ENCODE measurements around the gene GRB10.
"Not testable (repeated sequence)": the region's sequence is repeated elsewhere in the genome, so short reads cannot be mapped to it uniquely, and the experiment has no call there.

GRB10 gene

GRCh38 chr7:50743893-50744292, 38.8 kb downstream of the GRB10 start:
- DNase-seq (ENCODE audit: low read depth, low spot score), result no peak

GRCh38 chr7:50743016-50743415, 39.7 kb downstream of the GRB10 start:
- no peak for DNase-seq (ENCODE audit: low read depth, low spot score)

- DNase-seq (ENCODE audit: low read depth, low spot score), result no peak
Measured at GRCh38 chr7:50742401-50742800, 40.3 kb downstream of the GRB10 start.

GRCh38 chr7:50739744-50740435, 42.8 kb downstream of the GRB10 start:
- peak; percentile 33 for DNase-seq (ENCODE audit: low read depth, low spot score)

GRCh38 chr7:50738932-50739331, 43.8 kb downstream of the GRB10 start:
- no peak for DNase-seq (ENCODE audit: low read depth, low spot score)

GRCh38 chr7:50735836-50736235, 46.9 kb downstream of the GRB10 start:
- DNase-seq (ENCODE audit: low read depth, low spot score), result not testable (repeated sequence)

- no peak for DNase-seq (ENCODE audit: low read depth, low spot score)
Measured at GRCh38 chr7:50735333-50735732, 47.4 kb downstream of the GRB10 start.

GRCh38 chr7:50734246-50734645, 48.5 kb downstream of the GRB10 start:
- DNase-seq (ENCODE audit: low read depth, low spot score), result no peak

GRCh38 chr7:50733552-50733951, 49.1 kb downstream of the GRB10 start:
- no peak for DNase-seq (ENCODE audit: low read depth, low spot score)

GRCh38 chr7:50731703-50732582, 50.8 kb downstream of the GRB10 start:
- DNase-seq (ENCODE audit: low read depth, low spot score), result no peak

- no peak for DNase-seq (ENCODE audit: low read depth, low spot score)
Measured at GRCh38 chr7:50730446-50731400, 52.0 kb downstream of the GRB10 start.

- no peak for DNase-seq (ENCODE audit: low read depth, low spot score)
Measured at GRCh38 chr7:50729962-50730361, 52.7 kb downstream of the GRB10 start.

- DNase-seq (ENCODE audit: low read depth, low spot score), result no peak
Measured at GRCh38 chr7:50728184-50728583, 54.5 kb downstream of the GRB10 start.

- no peak for DNase-seq (ENCODE audit: low read depth, low spot score)
Measured at GRCh38 chr7:50727711-50728110, 55.0 kb downstream of the GRB10 start.

GRCh38 chr7:50727072-50727471, 55.6 kb downstream of the GRB10 start:
- DNase-seq (ENCODE audit: low read depth, low spot score), result no peak

GRCh38 chr7:50725774-50726173, 56.9 kb downstream of the GRB10 start:
- DNase-seq (ENCODE audit: low read depth, low spot score), result no peak

- no peak for DNase-seq (ENCODE audit: low read depth, low spot score)
Measured at GRCh38 chr7:50724526-50725520, 57.9 kb downstream of the GRB10 start.

GRCh38 chr7:50723888-50724287, 58.8 kb downstream of the GRB10 start:
- no peak for DNase-seq (ENCODE audit: low read depth, low spot score)

- DNase-seq (ENCODE audit: low read depth, low spot score), result no peak
Measured at GRCh38 chr7:50723173-50723572, 59.5 kb downstream of the GRB10 start.

GRCh38 chr7:50721661-50722259, 60.9 kb downstream of the GRB10 start:
- no peak for DNase-seq (ENCODE audit: low read depth, low spot score)

Measured in activated CD4-positive, CD25-positive, alpha-beta regulatory T cell treated with anti-CD3 and anti-CD28 coated beads, Interleukin-2, amount 50 U/mL, for 16 hours (primary cell).